ENCODE measurements around the gene DRAM2.
"Not testable (repeated sequence)": the region's sequence is repeated elsewhere in the genome, so short reads cannot be mapped to it uniquely, and the experiment has no call there.

Gene DRAM2

GRCh38 chr1:111084999-111085398 lies 54.9 kb downstream of the DRAM2 start:
- DNase-seq (ENCODE audit: insufficient read length, low spot score) (no peak), FAIRE-seq (no peak)

DNA sequence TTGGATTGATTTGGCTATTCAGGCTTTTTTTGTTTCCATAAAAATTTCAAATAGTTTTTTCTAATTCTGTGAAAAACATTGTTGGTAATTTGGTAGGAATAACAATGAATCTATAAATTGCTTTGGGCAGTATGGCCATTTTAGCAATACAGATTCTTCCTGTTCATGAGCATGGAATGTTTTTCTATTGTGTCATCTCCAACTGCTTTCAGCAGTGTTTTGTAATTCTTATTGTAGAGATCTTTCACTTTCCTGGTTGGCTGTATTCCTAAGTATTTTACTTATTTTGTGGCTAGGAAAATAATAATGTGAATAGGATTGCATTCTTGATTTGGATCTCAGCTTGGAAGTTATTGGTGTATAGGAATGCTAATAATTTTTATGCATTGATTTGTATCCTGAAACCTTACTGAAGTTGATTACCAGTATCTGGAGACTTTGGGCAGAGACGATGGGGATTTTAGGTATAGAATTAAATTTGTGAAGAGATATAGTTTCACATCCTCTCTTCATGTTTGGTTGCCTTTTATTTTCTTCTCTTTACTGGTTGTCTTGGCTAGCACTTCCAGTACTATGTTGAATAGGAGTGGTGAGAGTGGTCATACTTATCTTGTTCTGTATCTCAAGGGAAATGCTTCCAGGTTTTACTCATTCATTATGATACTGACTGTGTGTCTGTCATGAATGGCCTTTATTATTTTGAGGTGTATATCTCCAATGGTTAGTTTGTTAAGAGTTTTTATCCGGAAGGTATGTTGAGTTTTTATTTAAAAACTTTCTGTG lies 57.3 kb downstream of the DRAM2 start:
- DNase-seq (ENCODE audit: insufficient read length, low spot score) (no peak), FAIRE-seq (no peak)

DNA sequence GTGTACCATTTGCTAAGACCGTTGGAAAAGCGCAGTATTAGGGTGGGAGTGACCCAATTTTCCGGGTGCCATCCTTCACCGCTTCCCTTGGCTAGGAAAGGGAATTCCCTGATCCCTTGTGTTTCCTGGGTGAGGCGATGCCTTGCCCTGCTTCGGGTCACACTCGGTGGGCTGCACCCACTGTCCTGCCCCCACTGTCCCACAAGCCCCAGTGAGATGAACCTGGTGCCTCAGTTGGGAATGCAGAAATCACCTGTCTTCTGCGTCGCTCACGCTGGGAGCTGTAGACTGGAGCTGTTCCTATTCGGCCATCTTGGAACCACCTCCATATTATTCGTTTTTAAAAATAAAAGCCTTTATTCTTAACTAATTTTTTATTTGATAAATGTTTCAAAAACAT lies 60.6 kb downstream of the DRAM2 start:
- not testable (repeated sequence) for FAIRE-seq; DNase-seq (ENCODE audit: insufficient read length, low spot score)

DNA sequence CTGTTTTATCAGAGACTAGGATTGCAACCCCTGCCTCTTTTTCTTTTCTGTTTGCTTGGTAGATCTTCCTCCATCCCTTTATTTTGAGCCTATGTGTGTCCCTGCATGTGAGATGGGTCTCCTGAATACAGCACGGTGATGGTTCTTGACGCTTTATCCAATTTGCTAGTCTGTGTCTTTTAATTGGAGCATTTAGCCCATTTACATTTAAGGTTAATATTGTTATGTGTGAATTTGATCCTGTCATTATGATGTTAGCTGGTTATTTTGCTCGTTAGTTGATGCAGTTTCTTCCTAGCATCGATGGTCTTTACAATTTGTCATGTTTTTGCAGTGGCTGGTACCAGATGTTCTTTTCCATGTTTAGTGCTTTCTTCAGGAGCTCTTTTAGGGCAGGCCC lies 62.6 kb downstream of the DRAM2 start:
- not testable (repeated sequence) for FAIRE-seq; DNase-seq (ENCODE audit: insufficient read length, low spot score)

Data from HTR-8/SVneo (cell line).